Mesodermal cell (in vitro differentiated cells): ENCODE data around the gene GHRL.

Source experiments
- H3K27ac ChIP-seq: 2 replicates; pipeline ENCODE4 v1.7.0; 2013; ENCODE audit warnings: mild to moderate bottlenecking, low read depth, low read length, moderate library complexity; ENCODE audit not compliant: severe bottlenecking
- H3K36me3 ChIP-seq: 2 replicates; pipeline ENCODE4 v1.7.1; 2013; ENCODE audit warnings: mild to moderate bottlenecking, low read length, moderate library complexity; ENCODE audit not compliant: control insufficient read depth, insufficient read depth
- H3K4me1 ChIP-seq: one replicate; pipeline ENCODE4 v1.7.1; 2013; ENCODE audit warnings: mild to moderate bottlenecking, low read length; ENCODE audit not compliant: insufficient read depth, control insufficient read depth, poor library complexity, severe bottlenecking
- H3K4me3 ChIP-seq: 2 replicates; pipeline ENCODE4 v1.7.0; 2013; ENCODE audit warnings: low read length, control low read depth, mild to moderate bottlenecking; ENCODE audit not compliant: insufficient read depth, poor library complexity, severe bottlenecking; ENCODE audit errors: extremely low read depth
- H3K9me3 ChIP-seq: 2 replicates; pipeline ENCODE4 v1.7.1; 2013; ENCODE audit warnings: mild to moderate bottlenecking, low read length, moderate library complexity; ENCODE audit not compliant: control insufficient read depth
- WGBS, 2 experiments: methylation state at CpG; one replicate each; pipeline ENCODE4 v1.1.5; 2013; ENCODE audit warnings: missing lambda C conversion rate in 2 of 2; ENCODE audit not compliant: insufficient coverage in 2 of 2; 5-methylcytosine and 5-hydroxymethylcytosine counted together

The GHRL gene

DNA sequence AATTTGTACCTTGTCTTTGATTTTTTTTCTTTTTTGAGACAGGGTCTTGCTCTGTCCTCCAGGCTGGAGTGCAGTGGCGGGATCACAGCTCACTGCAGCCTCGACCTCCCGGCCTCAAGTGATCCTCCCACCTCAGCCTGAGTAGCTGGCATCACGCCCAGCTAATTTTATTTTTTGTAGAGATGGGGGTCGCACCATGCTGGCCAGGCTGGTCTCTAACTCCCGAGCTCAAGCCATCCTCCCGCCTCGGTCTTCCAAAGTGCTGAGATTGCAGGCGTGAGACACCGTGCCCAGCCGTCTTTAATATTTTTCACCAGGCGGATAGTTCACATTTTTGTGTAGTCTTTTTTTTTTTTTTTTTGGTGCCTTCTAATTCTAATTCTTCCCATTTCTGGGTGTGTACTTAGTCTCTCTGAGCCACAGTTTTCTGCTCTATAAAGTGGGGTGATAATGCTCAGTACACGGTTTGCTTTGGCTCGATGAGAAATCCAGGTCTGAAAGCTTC is 45.0 kb downstream of the GHRL start:
- 71 to 72% methylated on average over 8 of the region's 14 CpGs for WGBS, 2 experiments
- H3K4me3 ChIP-seq, result peak overlapping the region; percentile 68
- peaks cover 18% of the 10 kb centered on the region for H3K36me3 ChIP-seq
- H3K4me1 ChIP-seq, result no peaks in the 10 kb centered on the region
- H3K27ac ChIP-seq, result peak overlapping the region; percentile 18
- peaks cover 37% of the 10 kb centered on the region for H3K9me3 ChIP-seq

DNA sequence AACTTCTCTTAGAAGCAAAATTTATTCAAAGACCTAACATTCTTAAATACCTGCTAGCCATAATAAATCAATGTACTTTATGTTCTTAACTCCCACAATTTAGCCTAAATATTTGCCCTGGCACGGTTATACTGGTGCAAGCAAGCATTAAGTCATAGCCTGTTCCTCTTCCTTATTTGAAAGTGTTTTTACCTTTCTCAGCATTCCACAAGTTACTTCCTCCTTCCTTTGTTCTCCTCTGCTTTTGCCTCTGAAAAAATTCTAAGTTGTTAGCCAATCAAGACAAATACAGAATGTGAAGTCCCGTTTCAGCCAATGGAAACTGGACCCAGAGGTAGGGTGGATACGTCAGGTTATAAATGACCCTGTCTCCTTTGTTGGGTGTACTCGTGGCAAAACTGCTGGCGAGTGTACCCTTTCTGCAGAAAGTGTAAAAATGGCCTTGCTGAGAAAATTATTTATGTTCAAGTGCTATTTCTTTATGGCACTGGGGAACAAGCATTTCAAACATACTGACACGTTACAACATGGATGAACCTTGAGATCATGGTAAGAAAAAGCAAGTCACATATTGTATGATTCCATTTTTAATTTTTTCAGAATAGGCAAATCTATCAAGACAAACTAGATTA is 47.5 kb downstream of the GHRL start:
- Histone ChIP-seq H3K36me3 (peaks cover 3% of the 10 kb centered on the region), H3K9me3 (peaks cover 37% of the 10 kb centered on the region), H3K27ac (no peak overlapping the region), H3K4me1 (peaks cover 8% of the 10 kb centered on the region), H3K4me3 (no peak overlapping the region)
- 89 to 97% methylated on average over 4 to 6 of the region's 6 CpGs for WGBS, 2 experiments

DNA sequence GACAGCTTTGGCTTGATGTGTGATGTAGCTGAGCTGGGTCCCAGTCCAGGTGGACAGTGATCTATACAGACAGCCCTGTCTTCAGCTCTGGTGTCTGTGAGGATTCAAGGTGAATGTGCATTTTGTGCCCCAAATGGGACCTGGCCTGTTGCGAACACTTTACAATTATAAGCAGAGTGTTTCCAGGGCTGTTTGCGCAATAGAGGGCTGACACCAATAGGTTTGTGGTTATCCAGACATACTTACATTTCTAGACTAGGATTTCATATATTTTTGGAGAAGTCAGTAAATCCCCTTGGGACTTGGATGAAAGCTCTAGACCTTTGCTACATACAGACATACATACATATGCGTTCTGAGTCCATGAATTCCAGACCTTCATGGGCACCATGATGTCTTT is 48.7 kb downstream of the GHRL start:
- Histone ChIP-seq H3K4me1 (peaks cover 8% of the 10 kb centered on the region), H3K36me3 (no peaks in the 10 kb centered on the region), H3K4me3 (no peak overlapping the region), H3K27ac (no peak overlapping the region), H3K9me3 (peaks cover 37% of the 10 kb centered on the region)
- no CpG with 5 or more reads among the region's 3 CpGs for WGBS, 2 experiments

DNA sequence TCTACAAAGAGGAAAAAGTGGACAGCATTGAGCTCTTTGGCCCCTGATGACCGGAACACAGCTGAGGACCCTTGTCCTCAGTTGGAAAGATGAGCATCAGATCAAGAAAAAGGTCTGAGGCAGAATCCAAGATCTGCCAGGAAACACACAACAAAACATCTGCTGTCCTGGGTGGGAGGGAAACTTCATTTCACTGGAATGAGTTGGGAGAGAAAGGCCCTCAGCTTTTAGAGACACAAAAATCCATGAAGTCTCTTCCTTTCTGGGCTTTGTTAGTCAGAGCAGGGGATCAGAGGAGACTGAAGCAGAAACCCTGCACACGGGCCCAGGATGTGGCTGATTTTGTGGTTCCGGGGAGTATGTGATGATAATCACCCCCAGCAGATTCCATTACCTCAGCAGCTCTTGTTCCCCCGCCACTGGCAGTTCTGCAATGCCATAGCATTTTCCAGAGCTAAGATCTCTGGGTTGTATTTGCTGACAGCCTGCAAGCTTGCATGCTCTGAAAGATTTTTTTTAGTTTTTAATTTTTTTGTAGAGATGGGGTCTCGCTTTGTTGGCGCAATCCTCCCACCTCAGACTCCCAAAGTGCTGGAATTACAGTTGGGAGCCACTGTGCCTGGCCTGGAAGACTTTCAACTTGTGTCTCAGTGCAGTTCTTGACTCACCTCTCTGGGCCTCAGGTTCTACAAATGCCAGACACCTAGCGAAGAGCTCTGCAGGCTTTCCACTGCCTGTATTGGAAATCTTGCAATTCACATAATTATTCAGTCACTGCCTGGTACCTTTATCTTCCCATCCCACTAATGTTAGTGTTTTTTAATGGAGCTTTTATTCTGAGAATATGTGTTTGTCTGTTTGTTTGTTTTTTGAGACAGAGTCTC is 50.3 kb downstream of the GHRL start:
- Histone ChIP-seq H3K4me1 (peaks cover 8% of the 10 kb centered on the region), H3K27ac (no peak overlapping the region), H3K9me3 (peaks cover 31% of the 10 kb centered on the region), H3K36me3 (no peaks in the 10 kb centered on the region), H3K4me3 (no peak overlapping the region)
- 98 to 100% methylated on average over 4 to 5 of the region's 7 CpGs for WGBS, 2 experiments

DNA sequence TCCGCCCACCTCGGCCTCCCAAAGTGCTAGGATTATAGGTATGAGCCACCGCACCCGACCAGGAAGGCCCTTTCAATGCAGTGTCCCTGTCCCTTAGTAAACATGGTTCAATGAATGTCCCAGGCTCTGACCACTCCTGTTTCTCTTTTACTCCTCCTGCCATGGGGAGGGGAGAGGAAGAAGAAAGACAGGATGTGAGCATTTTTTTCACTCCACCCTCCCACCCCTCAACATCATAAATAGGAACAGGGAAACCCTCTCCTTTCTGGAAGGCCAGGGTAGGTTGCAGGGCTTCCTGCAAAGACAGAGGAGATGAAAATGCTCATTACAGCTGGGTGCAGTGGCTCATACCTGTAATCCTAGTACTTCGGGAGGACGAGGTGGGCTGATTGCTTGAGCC is 51.9 kb downstream of the GHRL start:
- 85 to 97% methylated on average over 2 to 4 of the region's 6 CpGs for WGBS, 2 experiments
- peaks cover 20% of the 10 kb centered on the region for H3K9me3 ChIP-seq
- H3K4me1 ChIP-seq, result peaks cover 8% of the 10 kb centered on the region
- no peak overlapping the region for H3K4me3 ChIP-seq
- H3K27ac ChIP-seq, result no peak overlapping the region
- no peaks in the 10 kb centered on the region for H3K36me3 ChIP-seq

DNA sequence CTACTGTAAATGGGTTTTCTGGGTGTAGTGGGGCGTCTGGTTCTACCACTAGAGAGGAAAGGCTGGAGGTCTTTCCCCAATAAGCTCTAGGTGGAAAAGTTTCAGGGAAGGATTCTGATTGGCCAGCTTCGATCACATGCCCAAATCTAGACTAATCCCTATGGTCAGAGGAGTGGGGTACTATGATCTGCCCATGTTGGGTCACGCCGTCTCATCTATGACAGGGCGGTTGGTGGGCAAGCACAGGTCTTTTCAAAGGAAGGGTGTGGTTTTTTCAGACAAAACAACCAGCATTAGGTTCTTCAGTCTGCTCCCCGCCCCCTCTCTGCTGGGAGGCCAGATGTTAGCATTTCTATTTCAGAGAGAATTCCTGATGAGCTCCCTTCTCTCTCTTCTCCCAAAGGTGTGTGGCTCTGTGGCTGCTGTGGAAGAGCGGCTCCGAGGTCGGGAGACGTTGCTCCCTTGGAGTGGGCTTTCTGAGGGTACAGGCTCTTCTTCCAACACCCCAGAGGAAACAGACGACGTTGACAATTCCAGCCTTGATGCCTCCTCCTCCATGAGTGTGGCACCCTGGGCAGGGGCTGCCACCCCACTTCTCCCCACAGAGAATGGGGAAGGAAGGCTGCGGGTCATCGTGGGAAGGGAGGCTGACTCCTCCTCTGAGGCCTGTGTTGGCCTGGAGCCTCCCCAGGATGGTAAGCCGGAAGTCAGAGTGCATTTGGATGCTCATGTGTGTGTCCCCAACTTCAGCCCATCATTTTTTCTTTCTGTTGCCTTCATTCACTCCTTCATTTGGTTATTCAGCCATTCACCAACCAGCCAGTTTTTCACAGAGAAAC is 54.2 kb downstream of the GHRL start:
- Histone ChIP-seq H3K36me3 (no peaks in the 10 kb centered on the region), H3K4me3 (no peak overlapping the region), H3K9me3 (no peaks in the 10 kb centered on the region), H3K27ac (no peak overlapping the region), H3K4me1 (peaks cover 8% of the 10 kb centered on the region)
- 81 to 82% methylated on average over 6 to 8 of the region's 15 CpGs for WGBS, 2 experiments
